Measurements from ENCODE around the gene TRPM2.

The TRPM2 gene

DNA sequence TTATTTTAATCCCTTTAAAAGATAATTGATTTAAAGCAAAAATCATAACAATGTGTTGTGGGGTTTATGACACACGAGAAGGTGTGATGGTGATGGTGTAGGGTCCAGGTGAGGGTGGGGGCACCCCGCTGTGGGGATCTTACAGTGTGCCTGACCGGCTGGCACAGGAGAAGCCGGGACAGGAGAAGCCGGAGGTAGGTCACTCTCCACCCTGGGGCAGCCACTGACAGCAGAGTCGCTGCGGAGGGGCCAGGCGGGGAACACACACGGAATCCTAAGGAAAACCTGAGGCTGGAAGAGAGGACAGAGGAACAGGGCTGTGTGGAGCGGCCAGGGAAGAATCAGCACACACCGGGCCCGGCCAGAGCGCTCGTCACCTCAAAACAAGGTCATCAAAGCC is 97.6 kb downstream of the TRPM2 start:
- DNase-seq = no peak

DNA sequence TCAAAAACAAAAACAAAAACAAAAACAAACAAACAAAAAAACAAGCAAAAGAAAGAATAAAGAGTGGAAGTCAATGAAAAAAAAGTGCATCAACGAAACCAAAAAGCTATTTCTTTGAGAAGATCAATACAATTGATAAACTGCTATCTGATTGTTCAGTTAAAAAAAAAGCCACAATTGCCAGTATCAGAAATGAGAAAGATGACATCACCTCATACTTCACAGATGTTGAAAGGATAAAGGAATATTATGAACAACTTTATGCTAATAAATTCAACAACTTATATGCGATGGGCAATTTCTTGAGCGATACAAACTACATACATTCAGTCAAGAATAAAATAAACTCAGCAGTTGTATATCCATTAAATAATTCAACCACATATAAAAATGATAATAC is 99.7 kb downstream of the TRPM2 start:
- no peak for DNase-seq

DNA sequence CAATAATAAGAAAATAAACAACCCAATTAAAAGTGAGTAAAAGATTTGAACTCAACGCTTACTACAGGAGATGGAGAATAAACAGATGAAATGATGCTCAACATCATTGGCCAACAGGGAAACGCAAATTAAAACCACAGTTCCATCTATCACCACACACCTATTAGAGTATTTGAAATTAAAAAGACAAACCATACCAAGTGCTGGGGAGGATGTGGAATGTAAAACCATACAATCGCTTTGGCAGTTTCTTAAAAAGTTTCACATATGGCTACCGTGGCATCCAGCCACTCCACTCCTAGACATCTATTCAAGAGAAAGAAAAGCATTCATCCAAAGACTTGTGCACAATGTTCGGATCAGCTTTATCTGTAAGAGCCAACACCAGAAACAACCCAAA is 100.6 kb downstream of the TRPM2 start:
- DNase-seq = no peak

DNA sequence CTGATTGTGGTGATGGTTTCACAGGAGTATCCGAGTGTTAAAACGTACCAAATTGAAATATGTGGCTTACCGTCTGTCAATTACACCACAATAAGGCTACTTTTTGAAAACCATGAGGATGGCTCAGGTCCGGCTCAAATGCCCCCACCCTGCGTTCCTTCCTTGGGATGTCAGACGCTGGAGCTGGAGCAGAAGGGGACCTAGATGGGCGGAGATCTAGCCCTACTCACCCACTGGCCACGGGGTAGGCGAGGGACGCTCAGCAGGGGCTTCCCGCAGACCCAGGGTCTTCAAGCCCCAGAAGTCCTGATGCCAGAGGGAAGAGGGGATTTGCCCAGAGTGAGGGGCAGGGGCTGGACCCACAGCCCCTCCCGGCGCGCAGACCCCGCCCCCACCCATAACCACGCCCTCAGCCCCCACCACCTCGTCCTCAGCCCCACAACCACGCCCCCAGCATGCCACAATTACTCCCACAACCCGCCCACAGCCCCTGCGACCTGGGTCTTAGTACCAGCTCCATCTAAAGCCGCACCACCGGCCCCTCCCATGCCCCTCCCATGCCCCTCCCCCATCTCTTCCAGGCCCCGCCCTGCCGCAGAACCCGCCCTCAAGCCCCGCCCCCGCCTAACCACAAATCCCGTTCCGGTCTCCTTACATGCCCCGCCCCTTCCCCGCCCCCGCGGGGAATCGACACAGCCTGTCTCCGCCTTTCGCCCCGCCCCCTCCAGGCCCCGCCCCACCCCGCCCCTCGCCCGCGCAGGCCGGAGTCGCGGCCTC is 101.5 kb downstream of the TRPM2 start, which contains the start of gene LRRC3:
Gene LRRC3 (plus strand): TSS at position 764 of the 777 bp plus-strand sequence. CDS start 1,135 bp downstream, outside the sequence.
- DNase-seq = peak; percentile 71

DNA sequence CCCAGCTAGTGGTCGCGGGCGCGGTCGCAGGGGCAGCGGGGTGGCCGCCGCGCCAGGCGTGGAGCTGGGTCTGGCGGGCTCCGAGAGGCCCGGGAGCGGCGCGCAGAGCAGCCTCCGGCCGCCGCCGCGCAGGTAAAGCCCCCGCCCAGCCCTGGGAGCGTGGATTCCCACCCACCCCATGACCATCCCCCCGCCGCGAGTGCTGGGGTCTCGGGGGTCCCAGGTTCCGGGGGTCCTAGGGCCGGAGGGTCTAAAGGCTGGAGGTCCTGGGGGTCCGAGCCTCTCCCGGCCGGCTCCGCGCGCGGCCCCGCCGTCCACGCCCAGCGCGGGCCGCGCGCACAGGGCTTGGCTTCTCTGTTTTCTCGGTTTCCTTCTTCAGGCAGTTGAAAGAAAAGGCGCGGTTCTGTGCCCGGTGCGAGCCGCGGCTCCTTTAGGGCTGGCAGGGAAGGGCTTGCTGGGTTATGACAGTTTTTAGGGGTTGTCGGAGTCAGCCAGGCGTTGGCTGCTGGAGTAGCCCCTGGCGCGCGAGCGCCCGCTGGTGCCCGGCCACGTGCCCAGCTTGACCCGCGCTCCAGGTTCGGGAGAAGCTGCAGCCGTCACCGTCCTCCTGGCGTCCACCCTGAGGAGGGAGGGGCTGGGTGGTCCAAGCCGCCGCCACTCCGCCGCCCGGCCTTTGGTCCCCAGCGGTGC is 102.2 kb downstream of the TRPM2 start:
- no peak for DNase-seq

DNA sequence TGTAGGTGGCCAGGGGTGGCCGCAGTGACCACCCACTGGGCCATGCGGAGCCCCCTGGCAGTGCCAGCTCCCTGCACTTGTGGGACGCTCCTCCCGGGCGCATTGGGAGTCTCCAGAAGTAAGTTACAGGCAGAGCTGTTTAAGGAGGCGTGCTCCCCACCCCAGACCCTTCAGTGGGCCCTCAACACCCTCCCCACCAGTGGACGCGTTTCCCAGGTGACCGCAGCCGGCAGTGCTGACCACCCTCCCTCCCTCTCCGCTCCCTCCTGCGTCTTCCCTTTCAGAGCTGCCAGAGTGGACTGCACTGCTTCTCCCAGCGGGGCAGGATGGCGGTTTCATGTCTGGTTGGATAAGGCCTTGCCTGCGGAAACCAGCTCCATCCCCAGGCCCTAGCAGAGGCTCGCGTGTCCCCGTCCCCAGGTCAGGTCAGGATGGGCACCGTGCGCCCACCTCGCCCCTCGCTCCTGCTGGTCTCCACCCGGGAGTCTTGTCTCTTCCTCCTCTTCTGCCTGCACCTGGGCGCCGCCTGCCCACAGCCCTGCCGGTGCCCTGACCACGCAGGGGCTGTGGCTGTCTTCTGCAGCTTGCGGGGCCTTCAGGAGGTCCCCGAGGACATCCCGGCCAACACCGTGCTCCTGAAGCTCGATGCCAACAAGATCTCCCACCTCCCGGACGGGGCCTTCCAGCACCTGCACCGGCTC is 102.9 kb downstream of the TRPM2 start:
- no peak for DNase-seq

DNA sequence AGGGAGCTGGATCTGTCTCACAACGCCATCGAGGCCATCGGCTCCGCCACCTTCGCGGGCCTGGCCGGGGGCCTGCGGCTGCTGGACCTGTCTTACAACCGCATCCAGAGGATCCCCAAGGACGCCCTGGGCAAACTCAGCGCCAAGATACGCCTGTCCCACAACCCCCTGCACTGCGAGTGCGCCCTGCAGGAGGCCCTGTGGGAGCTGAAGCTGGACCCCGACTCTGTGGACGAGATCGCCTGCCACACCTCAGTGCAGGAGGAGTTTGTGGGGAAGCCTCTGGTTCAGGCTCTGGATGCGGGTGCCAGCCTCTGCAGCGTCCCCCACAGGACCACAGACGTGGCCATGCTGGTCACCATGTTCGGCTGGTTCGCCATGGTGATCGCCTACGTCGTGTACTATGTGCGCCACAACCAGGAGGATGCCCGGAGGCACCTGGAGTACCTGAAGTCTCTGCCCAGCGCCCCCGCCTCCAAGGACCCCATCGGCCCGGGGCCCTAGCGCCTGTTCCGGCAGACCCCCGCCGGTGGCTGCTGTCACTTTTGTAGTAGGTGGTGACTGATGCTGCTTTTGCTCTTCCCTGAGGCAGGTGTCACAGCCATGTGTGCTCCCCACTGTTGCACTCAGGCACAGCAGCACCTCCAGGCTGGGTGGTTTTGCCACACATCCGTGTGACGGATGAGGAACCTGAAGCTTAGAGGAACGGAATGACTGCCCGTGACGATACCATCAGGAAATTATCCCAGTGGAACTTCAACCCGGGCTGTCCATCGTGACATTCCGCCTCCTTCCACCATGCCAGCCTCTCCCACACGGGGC is 103.7 kb downstream of the TRPM2 start:
- no peak for DNase-seq

DNA sequence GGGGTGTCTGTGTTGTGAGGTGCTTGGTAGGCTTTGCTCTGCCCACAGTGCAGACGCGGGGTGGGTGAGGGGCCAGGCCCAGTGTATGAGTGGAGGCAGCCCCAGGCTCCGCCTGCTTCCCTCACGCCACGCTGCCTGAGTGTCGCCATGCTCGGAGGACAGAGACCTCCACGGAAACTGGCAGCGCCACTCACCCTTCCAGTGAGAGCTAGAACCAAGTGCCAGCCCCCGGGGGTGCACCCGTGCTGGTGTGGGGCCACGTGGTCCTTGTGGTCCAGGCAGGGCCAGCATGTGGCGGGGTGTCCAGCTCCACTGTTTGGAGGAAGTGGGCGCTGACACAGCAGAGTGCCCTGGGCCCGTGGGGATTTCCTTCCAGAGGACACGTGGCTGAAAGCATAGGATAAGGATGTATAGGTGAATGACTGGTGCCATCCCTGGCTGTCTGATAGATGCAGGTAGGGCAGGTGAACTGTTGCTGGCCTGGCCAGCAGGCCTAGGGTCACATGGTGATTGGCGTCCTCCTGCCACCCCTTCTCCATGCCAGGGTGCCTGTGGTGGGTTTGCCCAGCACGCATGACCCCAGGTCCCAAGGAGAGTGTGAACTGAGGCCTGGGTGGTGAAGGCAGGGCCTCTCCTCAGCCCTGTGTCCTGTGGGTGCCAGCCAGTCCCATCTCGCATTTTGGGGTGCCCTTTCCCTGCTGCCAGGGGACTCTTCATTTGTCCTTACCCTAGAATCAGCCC is 105.7 kb downstream of the TRPM2 start:
- no peak for DNase-seq

DNA sequence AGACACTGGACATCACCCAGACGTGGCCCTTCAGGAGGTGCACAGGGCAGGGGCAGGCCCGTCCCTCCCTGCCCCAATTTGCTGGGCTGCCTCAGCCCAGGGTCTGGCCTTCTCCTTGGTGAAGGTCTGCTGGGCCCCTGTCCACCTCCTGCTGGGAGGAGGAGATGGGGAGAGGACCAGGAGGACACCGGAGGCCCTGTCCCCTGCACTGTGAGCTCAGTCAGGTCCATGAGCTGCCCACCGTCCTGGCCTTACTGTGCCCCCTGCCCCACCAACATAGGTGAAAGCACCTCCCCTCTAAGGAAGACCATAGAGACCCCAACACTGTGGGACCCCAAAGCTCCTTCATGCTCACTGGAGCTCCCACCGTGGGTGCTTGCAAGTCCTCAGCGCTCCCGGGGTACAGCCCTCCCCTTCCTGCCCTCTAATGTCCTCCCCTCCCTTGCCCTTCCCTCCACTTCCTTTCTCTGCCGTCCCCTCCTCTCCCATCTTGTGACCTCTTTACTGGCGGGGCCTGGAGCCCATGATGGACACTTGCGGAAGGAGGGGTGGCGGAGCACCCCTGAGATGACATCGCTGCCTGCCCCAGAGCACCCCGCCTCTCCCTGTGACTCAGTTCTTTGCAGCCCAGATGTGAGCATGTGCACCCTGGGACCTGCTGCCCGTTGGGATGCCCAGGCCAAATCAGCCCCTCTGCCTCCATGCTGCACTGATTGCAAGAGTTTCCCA is 106.5 kb downstream of the TRPM2 start:
- DNase-seq = no peak

DNA sequence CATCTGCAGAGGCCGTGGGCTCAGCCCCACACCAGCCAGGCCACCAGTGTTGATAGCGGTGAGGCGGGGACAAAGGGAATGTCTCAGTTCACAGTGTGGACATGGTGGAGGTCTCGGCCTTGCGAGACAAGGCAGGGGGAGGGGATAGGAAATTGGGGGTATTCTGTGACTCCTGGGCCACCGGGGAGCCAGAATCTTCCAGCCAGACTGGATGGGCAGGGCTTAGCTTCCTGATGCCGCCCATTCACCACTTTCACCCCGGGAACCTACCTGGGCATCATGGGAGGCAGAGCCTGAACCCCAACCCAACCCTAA is 107.0 kb downstream of the TRPM2 start:
- DNase-seq = no peak

DNA sequence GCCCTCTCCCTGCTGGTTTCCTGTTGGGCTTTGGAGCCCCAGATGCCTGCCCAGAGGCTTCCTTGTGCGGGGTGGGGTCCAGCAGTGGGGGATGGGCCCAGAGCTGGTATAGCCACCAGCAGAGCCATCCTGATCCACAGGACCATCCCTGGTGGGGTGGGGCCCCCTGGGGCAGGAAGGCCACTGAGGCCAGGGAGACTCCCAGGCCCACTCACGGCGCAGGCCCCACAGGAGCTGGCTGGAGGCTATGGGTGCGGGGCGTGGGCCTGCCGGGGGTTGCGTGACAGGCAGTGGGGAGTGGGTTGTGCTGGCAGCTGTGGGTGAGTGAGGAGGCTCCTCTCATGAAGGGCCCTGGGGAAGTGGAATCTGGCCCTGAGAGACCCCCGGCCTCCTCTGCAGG is 107.6 kb downstream of the TRPM2 start:
- DNase-seq = no peak

DNA sequence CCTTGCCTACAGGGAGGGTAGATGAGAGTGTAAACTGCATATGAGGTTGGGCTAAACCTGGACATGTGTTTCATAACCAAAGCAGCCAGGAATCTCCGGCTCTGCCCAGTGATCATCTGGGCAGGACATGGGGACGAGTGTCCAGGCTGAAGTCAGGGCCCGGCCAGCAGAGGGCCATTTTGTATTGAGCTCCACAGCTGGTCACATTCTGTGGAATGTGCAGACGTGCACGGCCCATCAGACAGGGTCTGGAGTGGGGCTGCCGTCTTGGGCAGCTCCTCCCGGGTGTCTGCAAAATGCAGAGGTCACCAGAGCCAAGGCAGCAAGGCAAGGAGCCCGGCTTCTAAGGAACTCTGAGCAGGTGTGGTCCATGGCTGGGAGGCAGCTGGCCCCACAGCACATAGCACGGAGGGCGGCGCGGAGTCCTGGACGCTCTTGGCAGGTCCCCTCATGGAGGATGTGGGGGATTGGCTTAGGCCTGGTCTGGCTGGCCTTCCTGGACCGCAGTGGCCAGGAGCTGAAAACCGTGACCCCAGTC is 108.1 kb downstream of the TRPM2 start:
- DNase-seq = no peak

DNA sequence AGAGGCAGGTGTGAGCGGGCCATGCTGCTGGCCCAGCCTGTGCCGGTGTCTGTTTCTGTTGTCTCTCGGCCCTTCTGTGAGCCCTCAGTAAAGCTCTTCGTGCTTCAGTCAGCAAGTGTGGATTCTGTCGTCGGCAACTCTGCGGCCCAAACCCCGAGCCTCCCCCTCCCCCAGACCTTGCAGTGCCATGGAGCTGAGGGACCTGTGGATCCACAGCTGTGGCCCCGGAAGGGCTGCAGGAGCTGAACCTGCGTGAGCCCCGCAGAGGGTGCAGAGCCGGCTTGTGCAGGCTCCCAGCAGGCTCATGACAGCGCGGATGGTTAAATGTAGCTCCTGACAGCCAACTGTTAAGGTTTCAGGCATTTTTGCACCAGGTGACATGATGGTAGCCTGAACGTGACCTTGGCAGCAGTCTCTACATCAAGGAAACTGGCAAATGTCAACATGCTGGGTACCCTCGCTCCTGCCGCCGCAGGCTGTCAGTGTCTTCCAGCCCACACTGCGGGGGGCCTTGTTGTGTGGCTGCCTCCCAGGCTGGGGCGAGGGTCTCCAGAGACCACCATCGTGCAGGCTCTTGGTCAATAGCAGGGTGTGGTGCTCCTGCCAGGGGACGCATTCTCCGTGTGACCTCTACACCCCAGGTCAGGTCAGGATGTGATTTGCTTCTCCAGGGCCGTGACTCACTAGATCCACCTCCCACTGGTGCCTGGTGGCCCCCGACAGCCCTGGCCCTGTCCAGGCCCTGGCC is 108.8 kb downstream of the TRPM2 start:
- no peak for DNase-seq

DNA sequence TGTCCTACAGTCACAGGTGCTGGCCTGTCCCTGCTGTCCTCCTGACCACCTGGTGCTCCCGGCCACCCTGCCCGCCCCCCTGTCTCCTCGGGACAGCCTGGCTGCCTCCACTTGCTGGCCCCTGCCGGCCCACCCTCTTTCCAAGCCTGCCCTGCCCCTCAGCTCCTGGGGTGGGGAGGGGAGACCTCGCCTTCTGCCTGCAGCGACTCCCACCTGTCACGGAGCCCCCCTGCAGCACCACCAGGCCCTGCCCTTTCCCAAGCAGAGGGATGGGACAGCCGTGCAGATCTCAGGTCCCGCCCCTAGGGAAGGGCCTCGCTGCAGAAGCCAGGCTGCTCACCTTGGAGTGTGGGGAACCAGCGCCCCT is 109.4 kb downstream of the TRPM2 start:
- DNase-seq = no peak

DNA sequence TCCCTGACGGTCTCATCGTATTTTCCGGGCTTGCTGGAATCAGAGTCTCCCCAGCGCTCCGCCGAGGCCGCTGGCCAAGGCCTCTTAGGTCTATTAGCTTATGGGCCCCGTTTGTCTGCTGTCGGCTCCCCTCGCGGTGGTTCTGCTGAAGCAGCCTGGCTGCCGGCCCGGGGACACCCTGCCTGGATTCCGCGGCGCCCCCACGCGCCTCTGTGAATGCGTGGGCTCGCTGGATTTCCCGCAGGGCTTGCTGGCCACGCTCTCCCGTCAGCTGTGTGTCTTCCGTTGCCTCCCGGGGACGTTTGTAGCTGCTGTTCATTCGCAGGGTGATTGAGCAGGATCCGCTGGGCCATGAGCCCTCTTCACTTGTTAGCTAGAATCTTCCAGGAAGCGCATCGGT is 110.3 kb downstream of the TRPM2 start:
- DNase-seq = no peak

DNA sequence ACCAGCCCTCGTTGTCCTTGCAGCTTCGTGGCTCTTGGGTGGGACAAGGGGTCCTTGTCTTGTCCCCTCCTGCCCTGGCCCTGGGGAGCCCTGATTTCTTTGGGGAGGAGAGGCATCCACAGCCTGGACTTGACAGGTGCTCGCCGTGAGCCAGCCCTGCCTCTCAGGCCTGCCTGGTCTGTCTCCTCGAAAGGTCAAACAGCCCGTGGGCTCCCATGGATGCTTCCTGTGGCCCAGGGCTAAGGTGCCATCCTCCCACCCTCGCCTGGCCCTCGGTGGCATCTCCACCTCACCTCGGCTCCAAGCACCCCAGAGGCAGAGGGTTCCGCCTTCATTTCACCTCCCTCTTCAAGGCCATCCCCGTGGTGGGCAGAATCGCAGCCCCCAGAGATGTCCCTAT is 110.9 kb downstream of the TRPM2 start:
- DNase-seq = no peak

DNA sequence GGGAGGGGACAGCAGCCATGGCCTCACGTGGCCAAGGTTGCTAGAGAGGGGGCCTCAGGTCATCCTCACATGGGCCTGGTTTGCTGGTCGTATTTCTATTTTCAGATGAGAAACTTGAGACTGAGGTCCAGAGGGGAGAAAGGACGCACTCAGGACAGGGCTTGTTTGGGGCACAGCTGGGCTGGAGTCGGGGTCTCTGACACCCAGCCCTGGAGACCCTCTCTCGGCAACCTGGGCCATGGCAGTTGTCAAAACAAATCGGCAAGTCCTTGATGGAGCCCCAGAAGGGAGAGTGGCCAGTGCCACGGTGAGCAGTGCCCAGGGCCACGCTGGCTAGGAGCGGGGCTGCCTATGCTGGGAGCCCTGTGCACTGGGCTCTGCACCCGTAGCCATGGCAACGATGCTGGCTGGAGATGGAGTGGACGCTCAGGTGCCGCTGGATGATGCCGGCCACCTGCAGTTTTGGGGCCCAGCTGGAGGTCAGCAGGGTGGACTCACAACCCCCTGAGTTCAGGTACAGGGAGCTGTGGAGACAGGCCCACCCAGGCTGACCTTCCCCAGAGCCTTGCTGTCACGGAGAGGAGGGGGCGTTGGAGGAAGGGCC is 113.0 kb downstream of the TRPM2 start:
- no peak for DNase-seq

DNA sequence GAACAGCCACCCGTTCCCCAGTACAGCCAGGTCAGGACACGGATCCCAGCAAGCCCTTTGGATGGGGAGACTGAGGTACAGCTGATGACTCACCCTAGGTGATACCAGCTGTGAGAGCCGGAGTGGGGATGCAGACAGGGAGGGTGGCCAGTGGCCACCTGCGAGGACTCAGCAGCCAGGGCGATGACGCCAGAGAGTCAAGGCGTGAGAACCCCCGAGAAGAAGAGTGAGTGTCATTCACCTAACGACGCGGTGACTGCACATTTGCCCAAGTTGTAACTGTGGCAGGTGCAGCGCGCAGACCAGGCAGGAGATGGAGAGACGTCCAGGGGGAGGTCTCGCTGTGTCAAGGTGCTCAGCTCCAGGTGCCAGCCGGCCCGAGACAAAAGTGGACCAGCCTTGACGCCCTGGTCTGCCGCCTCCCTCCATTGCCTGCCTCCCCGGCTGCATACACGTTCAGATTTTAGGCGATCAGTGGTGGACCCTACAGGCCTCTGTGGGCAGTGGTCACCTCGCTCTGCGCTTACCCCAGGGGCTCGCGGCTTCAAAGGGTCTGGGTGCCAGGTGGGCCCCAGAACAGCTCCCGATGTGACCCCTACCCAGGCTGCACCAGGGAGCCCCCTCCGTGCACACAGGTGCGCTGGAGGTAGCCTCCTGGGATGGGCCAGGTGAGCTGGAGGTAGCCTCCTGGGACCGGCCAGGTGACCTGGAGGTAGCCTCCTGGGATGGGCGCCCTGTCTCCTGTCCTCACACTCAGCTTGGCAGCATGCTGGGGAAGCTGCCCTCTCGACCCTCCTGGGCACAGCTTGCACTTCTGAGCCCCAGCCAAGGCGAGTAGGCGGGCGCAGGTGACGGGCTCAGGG is 113.8 kb downstream of the TRPM2 start:
- DNase-seq = no peak

DNA sequence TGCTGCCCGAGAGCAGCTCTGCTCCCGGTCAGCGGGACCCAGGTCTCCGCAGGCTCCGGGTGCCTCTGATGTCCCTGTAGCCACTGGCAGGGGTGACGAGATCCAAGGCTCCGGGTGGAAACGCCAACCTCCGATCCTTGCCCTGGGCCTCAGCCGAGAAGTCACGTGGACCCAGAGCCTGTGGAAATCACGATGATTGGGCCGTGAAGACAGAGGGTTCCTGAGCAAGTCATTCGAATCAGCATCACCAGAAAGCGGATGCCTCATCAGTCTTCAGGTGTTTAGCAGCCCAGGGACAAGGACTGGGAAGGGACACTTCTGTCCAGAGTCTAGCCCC is 114.4 kb downstream of the TRPM2 start:
- no peak for DNase-seq
